ENCODE data around the gene KCTD14. TPM values are rescaled to one million over a fixed set of nuclear protein-coding genes. Genes with fewer than 3 reads are reported as not detected.
"Not testable (repeated sequence)": the region's sequence is repeated elsewhere in the genome, so short reads cannot be mapped to it uniquely, and the experiment has no call there.

KCTD14 gene
- total RNA-seq, 1 donor from 2014 or later, result 0.26 TPM

- no peak for DNase-seq (ENCODE audit: low read depth in 2 of 2)
Measured at GRCh38 chr11:78046486-78046854, 23.4 kb upstream of the KCTD14 start.

GRCh38 chr11:78045851-78046485, 22.9 kb upstream of the KCTD14 start:
- peak; percentile 38 to 65 for DNase-seq (ENCODE audit: low read depth in 2 of 2)

- no peak for DNase-seq (ENCODE audit: low read depth in 2 of 2)
Measured at GRCh38 chr11:78044706-78045105, 21.6 kb upstream of the KCTD14 start.

GRCh38 chr11:78041843-78042440, 18.9 kb upstream of the KCTD14 start:
- DNase-seq (ENCODE audit: low read depth in 2 of 2), result no peak

- DNase-seq (ENCODE audit: low read depth in 2 of 2), result not testable (repeated sequence)
Measured at GRCh38 chr11:78041380-78041719, 18.3 kb upstream of the KCTD14 start.

- peak in 1 of 2 donors; percentile 21 for DNase-seq (ENCODE audit: low read depth in 2 of 2)
Measured at GRCh38 chr11:78040691-78041379, 17.8 kb upstream of the KCTD14 start.

- peak in 1 of 2 donors; percentile 66 for DNase-seq (ENCODE audit: low read depth in 2 of 2)
Measured at GRCh38 chr11:78039919-78040671, 17.0 kb upstream of the KCTD14 start.

GRCh38 chr11:78039391-78039918, 16.4 kb upstream of the KCTD14 start:
- no peak for DNase-seq (ENCODE audit: low read depth in 2 of 2)

- peak in 1 of 2 donors; percentile 38 for DNase-seq (ENCODE audit: low read depth in 2 of 2)
Measured at GRCh38 chr11:78038697-78039313, 15.7 kb upstream of the KCTD14 start.

- DNase-seq (ENCODE audit: low read depth in 2 of 2), result no peak
Measured at GRCh38 chr11:78037825-78038620, 14.9 kb upstream of the KCTD14 start.

- DNase-seq (ENCODE audit: low read depth in 2 of 2), result no peak
Measured at GRCh38 chr11:78037056-78037455, 14.0 kb upstream of the KCTD14 start.

GRCh38 chr11:78036313-78036712, 13.2 kb upstream of the KCTD14 start:
- DNase-seq (ENCODE audit: low read depth in 2 of 2), result no peak

GRCh38 chr11:78034623-78035022, 11.5 kb upstream of the KCTD14 start:
- no peak for DNase-seq (ENCODE audit: low read depth in 2 of 2)

GRCh38 chr11:78033040-78033439, 10.0 kb upstream of the KCTD14 start:
- no peak for DNase-seq (ENCODE audit: low read depth in 2 of 2)

GRCh38 chr11:78032090-78032489, 9.0 kb upstream of the KCTD14 start:
- no peak for DNase-seq (ENCODE audit: low read depth in 2 of 2)

GRCh38 chr11:78031629-78032028, 8.6 kb upstream of the KCTD14 start:
- no peak for DNase-seq (ENCODE audit: low read depth in 2 of 2)

- DNase-seq (ENCODE audit: low read depth in 2 of 2), result peak in 1 of 2 donors; percentile 94
Measured at GRCh38 chr11:78030429-78031325, 7.6 kb upstream of the KCTD14 start.

GRCh38 chr11:78028423-78028822, 5.3 kb upstream of the KCTD14 start:
- peak; percentile 15 to 75 for DNase-seq (ENCODE audit: low read depth in 2 of 2)

- no peak for DNase-seq (ENCODE audit: low read depth in 2 of 2)
Measured at GRCh38 chr11:78027759-78028158, 4.7 kb upstream of the KCTD14 start.

- DNase-seq (ENCODE audit: low read depth in 2 of 2), result no peak
Measured at GRCh38 chr11:78025378-78025777, 2.3 kb upstream of the KCTD14 start.

Measured in dermis microvascular lymphatic vessel endothelial cell (primary cell).